IPS DF 4.7 (cell line): Measurements from ENCODE around the gene CD96.

Experiments used
- DNase-seq: peaks from one replicate; pipeline ENCODE4 v3.0.0-alpha.2; 2013; ENCODE audit warnings: low spot score; ENCODE audit errors: extremely low read depth

CD96 gene

GRCh38 chr3:111675846-111676210 lies 133.8 kb downstream of the CD96 start:
- no peak for DNase-seq

- no peak for DNase-seq
Observed at GRCh38 chr3:111676211-111677006, 134.4 kb downstream of the CD96 start.

- DNase-seq: no peak
Observed at GRCh38 chr3:111677007-111677392, 135.0 kb downstream of the CD96 start.

GRCh38 chr3:111681661-111682426 lies 139.8 kb downstream of the CD96 start:
- DNase-seq: no peak

GRCh38 chr3:111684640-111685039 lies 142.6 kb downstream of the CD96 start:
- DNase-seq: no peak

- DNase-seq: no peak
Observed at GRCh38 chr3:111688190-111688800, 146.3 kb downstream of the CD96 start.

GRCh38 chr3:111690242-111690641 lies 148.2 kb downstream of the CD96 start:
- DNase-seq: no peak

- no peak for DNase-seq
Observed at GRCh38 chr3:111691293-111691909, 149.4 kb downstream of the CD96 start.

GRCh38 chr3:111692593-111693552 lies 150.9 kb downstream of the CD96 start:
- DNase-seq: no peak

- DNase-seq: no peak
Observed at GRCh38 chr3:111694471-111694870, 152.5 kb downstream of the CD96 start.

GRCh38 chr3:111695636-111696117 lies 153.7 kb downstream of the CD96 start:
- no peak for DNase-seq

- DNase-seq: no peak
Observed at GRCh38 chr3:111700054-111700453, 158.1 kb downstream of the CD96 start.

GRCh38 chr3:111701292-111701906 lies 159.4 kb downstream of the CD96 start:
- no peak for DNase-seq
